K562 (cell line): ENCODE measurements around the gene RPL38. TPM values are rescaled to one million over a fixed set of nuclear protein-coding genes. Genes with fewer than 3 reads are reported as not detected.

ENCODE experiments used
- CLOCK ChIP-seq: fragments of 250-450 bp; sonication (Bioruptor Pico); IDR thresholded peaks from 2 replicates; pipeline ENCODE4 v1.4.0; 2020; ENCODE audit warnings: mild to moderate bottlenecking, moderate library complexity, borderline replicate concordance
- EWSR1 ChIP-seq: fragments of 450-650 bp; IDR thresholded peaks from 2 replicates; pipeline ENCODE4 v1.6.1; 2018; ENCODE audit warnings: borderline replicate concordance, mild to moderate bottlenecking, low read depth, moderate library complexity; ENCODE audit not compliant: partially characterized antibody
- GATAD2B ChIP-seq: fragments of 450-650 bp; IDR thresholded peaks from 2 replicates; pipeline ENCODE4 v1.6.1; 2017; ENCODE audit warnings: mild to moderate bottlenecking, borderline replicate concordance
- HDAC1 ChIP-seq, 2 experiments: fragments of 450-650 bp; IDR thresholded peaks; 2 replicates each; pipeline ENCODE4 v1.6.1; 2016 to 2017; ENCODE audit warnings: inconsistent platforms in 1 of 2, mild to moderate bottlenecking in 1 of 2, moderate library complexity in 1 of 2
- KDM5B ChIP-seq: fragments of 200-600 bp; sonication (generic); IDR thresholded peaks from 2 replicates; pipeline ENCODE4 v1.6.1; 2012; ENCODE audit warnings: low read depth, mild to moderate bottlenecking, moderate library complexity, low read length, control low read depth, inconsistent platforms; ENCODE audit not compliant: insufficient replicate concordance
- MCM2 ChIP-seq: fragments of 450-650 bp; IDR thresholded peaks from 2 replicates; pipeline ENCODE4 v1.6.1; 2017; ENCODE audit warnings: low read depth, mild to moderate bottlenecking
- NRF1 ChIP-seq, 2 experiments: fragments of 450-650 bp; IDR thresholded peaks in 1 of 2; conservative IDR thresholded peaks in 1 of 2; 2 replicates each; pipeline ENCODE4 v1.6.1; 2014; ENCODE audit warnings: mild to moderate bottlenecking in 2 of 2
- SMARCB1 ChIP-seq: IDR thresholded peaks from 2 replicates; pipeline ENCODE4 v1.6.1; 2011; ENCODE audit warnings: improper control_type of control experiment, low read depth; ENCODE audit not compliant: insufficient read length
- TEAD1 ChIP-seq, 2 experiments: fragments of 450-650 bp in 1 of 2; sonication (generic) in 1 of 2; formaldehyde crosslinking; IDR thresholded peaks; 2 replicates each; pipeline versions ENCODE4 v1.4.0 to v1.8.0; 2020 to 2022; ENCODE audit warnings: mild to moderate bottlenecking in 2 of 2, missing genetic modification reagents in 1 of 2
- TEAD4 ChIP-seq, 2 experiments: sonication (generic) in 1 of 2; formaldehyde crosslinking in 1 of 2; IDR thresholded peaks; 2 replicates each; pipeline versions ENCODE4 v1.6.1 to v1.8.0; 2012 to 2022; ENCODE audit warnings: borderline replicate concordance in 1 of 2, inconsistent platforms in 1 of 2, low read length in 1 of 2, mild to moderate bottlenecking in 1 of 2, missing genetic modification reagents in 1 of 2
- THAP12 ChIP-seq: fragments of 250-450 bp; sonication (Bioruptor Pico); IDR thresholded peaks from 2 replicates; pipeline ENCODE4 v1.9.0; 2021; ENCODE audit warnings: mild to moderate bottlenecking, inconsistent platforms
- ZNF445 ChIP-seq: fragments of 250-450 bp; sonication (Bioruptor Pico); IDR thresholded peaks from 2 replicates; pipeline ENCODE4 v1.4.0; 2020; ENCODE audit warnings: low read depth, mild to moderate bottlenecking, moderate library complexity
- ZNF609 ChIP-seq: sonication (generic); formaldehyde crosslinking; IDR thresholded peaks from 2 replicates; pipeline ENCODE4 v1.8.1; 2023; ENCODE audit warnings: missing genetic modification reagents, mild to moderate bottlenecking, borderline replicate concordance
- ZNF780A ChIP-seq: fragments of 250-450 bp; sonication (Bioruptor Pico); IDR thresholded peaks from 2 replicates; pipeline ENCODE4 v1.5.0; 2021; ENCODE audit warnings: mild to moderate bottlenecking
- polyA plus RNA-seq, 8 experiments: library from polyadenylated mRNA; depleted of rRNA in 4 of 8; stranded (reverse) in 5 of 8; unstranded in 3 of 8; fragments of >200 nt; fragmentation: Nextera tagmentation in 2 of 8; fragmentation: Illumina TruSeq in 1 of 8; extraction: Ambion mirVana in 2 of 8; extraction: Trizol in 1 of 8; gene quantifications; 2 replicates each; pipeline versions ENCODE4 v1.2.1 to v1.2.3, GENCODE V29; 2011 to 2014; ENCODE audit warnings: inconsistent platforms in 1 of 8, missing spikeins in 1 of 8
- total RNA-seq, 7 experiments: library from RNA; depleted of rRNA in 6 of 7; stranded (reverse); fragments of >200 nt in 6 of 7; fragmentation: Illumina TruSeq in 2 of 7; extraction: Trizol in 2 of 7; gene quantifications; 2 replicates each; pipeline versions ENCODE4 v1.2.1 to v1.2.3, GENCODE V29; 2011 to 2021; ENCODE audit warnings: low replicate concordance in 1 of 7

RPL38 gene
- total and polyA plus RNA-seq, 9 of the 15 experiments (the other 6 are each of a cell fraction or from before 2014, with no cell fraction given) = 1,224 to 3,864 (median 1,939) TPM

- TF ChIP-seq KDM5B = peak; percentile 58
- TF ChIP-seq TEAD1 (CRISPR knock-in tag; IDR thresholded peaks at IDR 0.05) = no peak
- TF ChIP-seq ZNF445 (CRISPR knock-in tag) = no peak
- TF ChIP-seq EWSR1 = no peak
- TF ChIP-seq THAP12 (CRISPR knock-in tag) = peak; percentile 24; the same call in 1 of the 2 replicates
- no peak for TF ChIP-seq TEAD4 (IDR thresholded peaks at IDR 0.05; ENCODE audit: low read length)
- no peak for TF ChIP-seq TEAD4 (CRISPR knock-in tag; IDR thresholded peaks at IDR 0.05; ENCODE audit: borderline replicate concordance)
- no peak for TF ChIP-seq GATAD2B
- peak; percentile 50 to 58 for TF ChIP-seq NRF1 (conservative IDR thresholded peaks at IDR 0.05 in 1 of 2, IDR thresholded peaks at IDR 0.05 in 1 of 2)
- TF ChIP-seq MCM2 = no peak
- TF ChIP-seq HDAC1 (IDR thresholded peaks at IDR 0.05) = 0 out of 4 replicates have a peak, but pooled peaks of 1 of the 2 experiments have one; percentile 34
- TF ChIP-seq SMARCB1 = no peak
- no peak for TF ChIP-seq CLOCK (CRISPR knock-in tag)
- TF ChIP-seq ZNF780A (CRISPR knock-in tag) = no peak
- no peak for TF ChIP-seq ZNF609
Observed at GRCh38 chr17:74212913-74213791, 9.7 kb downstream of the RPL38 start, which contains the start of gene TTYH2 (continued).
